IMR-90 (cell line): ENCODE measurements around the gene INCENP.

Experiments
- CTCF ChIP-seq: conservative IDR thresholded peaks from 2 replicates; pipeline ENCODE4 v1.5.1; 2012; ENCODE audit warnings: mild to moderate bottlenecking, low read depth, low read length, improper control_type of control experiment
- POLR2A ChIP-seq: IDR thresholded peaks from 2 replicates; pipeline ENCODE4 v1.6.1; 2012; ENCODE audit warnings: mild to moderate bottlenecking, low read depth, low read length
- RAD21 ChIP-seq: IDR thresholded peaks from 2 replicates; pipeline ENCODE4 v1.6.1; 2012; ENCODE audit warnings: low read length, improper control_type of control experiment
- RCOR1 ChIP-seq: IDR thresholded peaks from 2 replicates; pipeline ENCODE4 v1.6.1; 2012; ENCODE audit warnings: mild to moderate bottlenecking, low read length, improper control_type of control experiment; ENCODE audit not compliant: insufficient replicate concordance
- RFX5 ChIP-seq: IDR thresholded peaks from 2 replicates; pipeline ENCODE4 v1.8.0; 2012; ENCODE audit warnings: low read depth, mild to moderate bottlenecking, low read length, moderate library complexity

- TF ChIP-seq RFX5 = no peak
- no peak for TF ChIP-seq POLR2A
- TF ChIP-seq RCOR1 = no peak
- no peak for TF ChIP-seq CTCF
- TF ChIP-seq RAD21 = no peak
Observed at GRCh38 chr11:62129590-62130282, 5.9 kb downstream of the INCENP start.
